Measurements from ENCODE around the gene RSAD2. TPM values are rescaled to one million over a fixed set of nuclear protein-coding genes. Genes with fewer than 3 reads are reported as not detected.

Gene RSAD2
- polyA plus RNA-seq, 1 donor (not counting 4 experiments of a cell fraction or from before 2014, with no cell fraction given) = 1.7 TPM

- dilution Hi-C loops (cut with MboI; ENCODE audit: extremely low pct_ligation_motif_present, low sequenced_read_pairs) = no loop called here
- Histone ChIP-seq H3K9me1 (ENCODE audit: control insufficient read depth, extremely low read depth, insufficient read depth, low read length) (no peaks in the 10 kb centered on the region), H3K79me2 (ENCODE audit: control insufficient read depth, insufficient read depth, low read length) (no peaks in the 10 kb centered on the region), H4K20me1 (ENCODE audit: control insufficient read depth, extremely low read depth, insufficient read depth, low read length) (no peaks in the 10 kb centered on the region), H3K4me1 (ENCODE audit: control insufficient read depth, extremely low read depth, insufficient read depth, low read length) (no peaks in the 10 kb centered on the region), H3K4me3 (ENCODE audit: control insufficient read depth in 2 of 3, extremely low read depth in 1 of 3, insufficient read depth in 2 of 3, low read depth in 1 of 3, low read length in 3 of 3) (no peak overlapping the region), H3K4me2 (ENCODE audit: control insufficient read depth, extremely low read depth, insufficient read depth, low read depth, low read length) (no peak overlapping the region), H3K9me3 (ENCODE audit: control insufficient read depth, low read depth, low read length) (no peaks in the 10 kb centered on the region), H3K27ac (ENCODE audit: control insufficient read depth, insufficient read depth, low read length) (no peak overlapping the region), H3K9ac (ENCODE audit: control insufficient read depth, extremely low read depth, insufficient read depth, low read length) (no peak overlapping the region), H3K36me3 (ENCODE audit: control insufficient read depth in 2 of 2, extremely low read depth in 1 of 2, insufficient read depth in 2 of 2, low read length in 2 of 2) (no peaks in the 10 kb centered on the region), H3K27me3 (ENCODE audit: control insufficient read depth, extremely low read depth, insufficient read depth, low read length) (no peaks in the 10 kb centered on the region), H2AFZ (ENCODE audit: control insufficient read depth, low read length) (no peak overlapping the region)
- DNase-seq (ENCODE audit: low read depth, low spot score) (no peak), FAIRE-seq (no peak)
- TF ChIP-seq CTCF (optimal IDR thresholded peaks at IDR 0.05 in 1 of 3, IDR thresholded peaks at IDR 0.05 in 1 of 3, conservative IDR thresholded peaks at IDR 0.05 in 1 of 3; ENCODE audit: extremely low read depth in 1 of 3, insufficient read depth in 2 of 3, low read length in 3 of 3) = no peak
- TF ChIP-seq EZH2 (IDR thresholded peaks at IDR 0.05; ENCODE audit: low read length) = no peak
These were observed 59.6 kb downstream of the RSAD2 start for GRCh38 chr2:6937157-6937556.

GRCh38 chr2:6937582-6937981 is 60.0 kb downstream of the RSAD2 start:
- Histone ChIP-seq H3K9ac (ENCODE audit: control insufficient read depth, extremely low read depth, insufficient read depth, low read length) (no peak overlapping the region), H3K4me1 (ENCODE audit: control insufficient read depth, extremely low read depth, insufficient read depth, low read length) (no peaks in the 10 kb centered on the region), H3K27me3 (ENCODE audit: control insufficient read depth, extremely low read depth, insufficient read depth, low read length) (no peaks in the 10 kb centered on the region), H3K9me1 (ENCODE audit: control insufficient read depth, extremely low read depth, insufficient read depth, low read length) (no peaks in the 10 kb centered on the region), H4K20me1 (ENCODE audit: control insufficient read depth, extremely low read depth, insufficient read depth, low read length) (no peaks in the 10 kb centered on the region), H3K4me3 (ENCODE audit: control insufficient read depth in 2 of 3, extremely low read depth in 1 of 3, insufficient read depth in 2 of 3, low read depth in 1 of 3, low read length in 3 of 3) (no peak overlapping the region), H3K27ac (ENCODE audit: control insufficient read depth, insufficient read depth, low read length) (no peak overlapping the region), H3K9me3 (ENCODE audit: control insufficient read depth, low read depth, low read length) (no peaks in the 10 kb centered on the region), H3K4me2 (ENCODE audit: control insufficient read depth, extremely low read depth, insufficient read depth, low read depth, low read length) (no peak overlapping the region), H3K36me3 (ENCODE audit: control insufficient read depth in 2 of 2, extremely low read depth in 1 of 2, insufficient read depth in 2 of 2, low read length in 2 of 2) (no peaks in the 10 kb centered on the region), H3K79me2 (ENCODE audit: control insufficient read depth, insufficient read depth, low read length) (no peaks in the 10 kb centered on the region), H2AFZ (ENCODE audit: control insufficient read depth, low read length) (no peak overlapping the region)
- no peak for TF ChIP-seq EZH2 (IDR thresholded peaks at IDR 0.05; ENCODE audit: low read length)
- no peak for TF ChIP-seq CTCF (optimal IDR thresholded peaks at IDR 0.05 in 1 of 3, IDR thresholded peaks at IDR 0.05 in 1 of 3, conservative IDR thresholded peaks at IDR 0.05 in 1 of 3; ENCODE audit: extremely low read depth in 1 of 3, insufficient read depth in 2 of 3, low read length in 3 of 3)
- dilution Hi-C loops (cut with MboI; ENCODE audit: extremely low pct_ligation_motif_present, low sequenced_read_pairs) = no loop called here
- DNase-seq (ENCODE audit: low read depth, low spot score) (no peak), FAIRE-seq (no peak)

Measured in keratinocyte (primary cell).